ENCODE measurements around the gene FZR1.
A peak's percentile ranks its signal among the peaks of the same experiment; 100 is the strongest.
"Not testable (repeated sequence)": the region's sequence is repeated elsewhere in the genome, so short reads cannot be mapped to it uniquely, and the experiment has no call there.

The FZR1 gene

DNA sequence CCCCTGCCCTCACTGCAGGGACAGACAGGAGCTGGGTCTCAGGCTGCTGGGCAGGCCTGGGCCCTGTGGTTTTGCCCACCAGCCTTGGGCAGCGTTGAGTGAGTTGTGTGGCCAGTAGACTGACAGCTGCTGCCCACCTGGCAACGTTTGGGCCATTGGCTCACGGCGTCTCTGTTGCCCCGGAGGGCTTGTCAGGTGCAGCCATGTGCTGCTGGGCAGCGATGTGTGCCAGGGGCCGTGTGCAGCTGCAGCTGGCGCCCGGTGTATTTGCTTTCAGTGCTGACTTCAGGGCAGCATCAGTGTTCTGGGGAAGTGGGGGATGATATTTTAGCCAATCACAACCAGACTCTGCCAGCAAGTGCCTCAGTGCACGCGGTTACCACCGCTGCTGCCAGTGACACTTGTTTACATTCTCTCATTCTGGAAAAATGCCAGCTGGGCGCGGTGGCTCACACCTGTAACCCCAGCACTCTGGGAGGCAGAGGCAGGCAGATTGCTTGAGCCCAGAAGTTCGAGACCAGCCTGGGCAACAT, 10.6 kb downstream of the FZR1 start:
- DNase-seq = peak; percentile 45

DNA sequence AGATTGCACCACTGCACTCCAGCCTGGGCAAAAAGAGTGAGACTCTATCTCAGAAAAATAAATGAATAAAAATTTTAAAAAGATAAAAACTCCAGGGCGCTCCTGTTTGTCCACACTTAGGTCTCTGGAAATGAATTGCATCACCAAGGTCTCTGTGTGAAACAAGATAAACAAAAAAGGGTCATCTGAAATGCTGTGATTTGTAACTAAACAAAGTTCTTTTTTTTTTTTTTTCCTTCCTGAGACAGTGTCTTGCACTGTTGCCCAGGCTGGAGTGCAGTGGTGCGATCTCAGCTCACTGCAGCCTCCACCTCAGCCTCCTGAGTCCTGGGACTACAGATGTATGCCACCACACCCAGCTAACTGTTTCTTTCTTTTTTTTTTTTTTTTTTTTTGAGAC, 11.5 kb downstream of the FZR1 start:
- no peak for DNase-seq

DNA sequence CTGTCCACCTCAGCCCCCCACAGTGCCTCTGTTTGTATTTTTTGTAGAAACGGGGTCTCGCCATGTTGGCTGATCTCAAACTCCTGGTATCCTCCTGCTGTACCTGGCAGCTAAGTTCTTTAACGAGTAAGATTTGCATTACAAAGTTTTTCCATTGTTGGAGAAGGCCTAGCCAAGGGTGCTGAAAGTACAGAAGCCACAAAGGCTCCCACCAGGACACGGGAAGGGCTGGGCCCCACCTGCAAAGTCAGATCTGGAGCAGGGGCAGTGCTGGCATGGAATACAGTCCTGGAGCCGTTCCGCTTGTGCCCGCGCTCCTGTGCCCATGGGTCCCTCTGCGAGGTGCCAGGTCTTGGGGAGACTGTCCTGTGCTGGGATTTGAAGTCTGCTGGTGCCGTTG, 12.1 kb downstream of the FZR1 start:
- DNase-seq = no peak

DNA sequence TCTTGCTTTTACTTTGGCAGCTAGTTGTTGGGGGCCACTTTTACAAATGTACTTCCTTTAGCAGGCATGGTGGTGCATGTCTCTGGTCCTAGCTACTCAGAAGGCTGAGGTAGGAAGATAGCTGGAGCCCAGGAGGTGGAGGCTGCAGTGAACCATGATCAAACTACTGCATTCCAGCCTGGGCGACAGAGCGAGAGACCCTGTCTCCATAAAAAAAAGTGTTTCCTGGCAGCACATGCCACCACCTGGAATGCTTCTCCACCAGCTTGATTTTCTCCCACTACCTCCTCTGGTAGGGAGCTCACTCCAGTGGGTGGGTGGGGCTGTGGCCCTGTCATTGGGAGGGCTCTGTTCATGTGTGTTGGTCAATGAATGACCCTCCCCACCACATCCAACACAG, 12.5 kb downstream of the FZR1 start:
- no peak for DNase-seq

DNA sequence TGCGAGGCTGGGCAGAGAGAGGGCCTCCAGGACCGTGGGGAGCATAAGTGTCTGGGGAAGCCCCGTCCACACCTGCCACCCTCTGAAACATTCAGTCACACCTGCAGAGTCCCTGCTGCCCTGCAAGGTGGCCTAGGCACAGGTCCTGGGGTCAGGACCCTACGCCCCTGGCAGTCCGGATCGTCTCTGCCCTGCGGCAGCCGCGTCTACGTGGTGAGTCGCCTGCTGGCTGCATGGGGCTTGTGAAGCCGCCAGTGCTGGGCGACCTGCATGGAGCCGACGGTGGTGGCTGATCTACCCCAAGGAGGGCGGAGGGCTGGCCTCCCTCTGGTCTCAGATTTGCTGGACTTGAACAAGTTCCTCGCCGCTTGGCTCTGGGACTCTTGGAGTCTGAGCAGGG, 13.0 kb downstream of the FZR1 start:
- no peak for DNase-seq

DNA sequence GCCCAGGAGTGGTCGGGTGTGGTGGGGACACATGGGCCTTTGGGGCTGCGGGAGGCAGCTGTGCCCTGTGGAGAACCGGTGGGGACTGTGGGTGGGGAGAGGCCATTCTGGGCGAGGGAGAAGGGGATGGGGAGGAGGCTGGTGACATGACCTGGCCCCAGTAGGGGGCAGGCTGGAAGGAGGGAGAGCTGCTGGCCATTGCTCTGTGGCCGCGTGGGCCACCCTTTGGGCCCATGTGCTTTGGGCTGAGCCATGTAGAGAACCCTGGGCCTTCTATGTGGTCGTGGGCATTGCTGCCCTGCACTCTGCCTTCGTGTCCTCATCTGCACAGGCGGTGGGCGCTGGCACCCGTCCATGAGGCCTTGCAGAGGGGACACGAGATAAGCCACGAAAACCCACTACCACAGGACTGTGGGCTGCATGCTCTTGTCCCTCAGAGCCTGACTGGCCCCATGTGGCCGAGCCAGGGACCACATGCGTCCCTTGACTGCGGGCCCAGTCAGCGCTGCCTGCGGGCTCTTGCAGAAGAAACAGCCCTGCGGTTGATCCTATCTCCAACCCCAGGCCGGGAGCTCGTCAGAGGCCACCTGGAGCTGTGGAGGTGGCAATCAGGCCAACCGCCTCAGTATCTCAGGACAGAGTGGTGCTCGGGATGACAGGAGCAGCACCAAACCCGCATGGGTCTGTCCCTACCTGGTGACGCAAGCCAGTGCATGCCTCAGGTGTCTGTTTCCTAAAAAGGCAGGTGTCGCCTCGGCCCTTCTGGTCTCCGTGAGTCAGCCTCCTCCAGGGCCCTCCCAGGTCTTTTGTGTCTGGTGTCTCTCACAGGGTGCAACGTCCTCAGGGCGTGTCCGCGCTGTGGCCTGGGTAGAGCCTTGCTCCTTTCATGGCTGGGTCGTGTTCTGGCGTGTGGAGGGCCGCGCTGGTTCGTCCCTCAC, 14.3 kb downstream of the FZR1 start:
- DNase-seq = no peak

DNA sequence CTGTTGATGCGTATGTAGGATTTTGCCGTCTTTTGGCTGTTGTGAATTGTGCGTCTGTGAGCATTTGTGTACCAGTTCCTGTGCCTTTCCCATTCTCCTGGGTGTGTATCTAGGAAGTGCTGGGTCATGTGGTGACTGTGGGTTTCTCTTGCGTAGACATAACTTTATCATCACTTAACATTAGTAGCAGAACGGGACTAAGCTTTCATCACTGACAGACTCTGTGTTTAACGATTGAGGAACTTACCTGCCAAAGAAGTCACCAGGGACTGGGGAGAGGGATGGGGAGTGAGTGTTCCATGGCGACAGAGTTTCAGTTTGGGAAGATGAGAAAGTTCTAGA, 15.0 kb downstream of the FZR1 start:
- DNase-seq = no peak

DNA sequence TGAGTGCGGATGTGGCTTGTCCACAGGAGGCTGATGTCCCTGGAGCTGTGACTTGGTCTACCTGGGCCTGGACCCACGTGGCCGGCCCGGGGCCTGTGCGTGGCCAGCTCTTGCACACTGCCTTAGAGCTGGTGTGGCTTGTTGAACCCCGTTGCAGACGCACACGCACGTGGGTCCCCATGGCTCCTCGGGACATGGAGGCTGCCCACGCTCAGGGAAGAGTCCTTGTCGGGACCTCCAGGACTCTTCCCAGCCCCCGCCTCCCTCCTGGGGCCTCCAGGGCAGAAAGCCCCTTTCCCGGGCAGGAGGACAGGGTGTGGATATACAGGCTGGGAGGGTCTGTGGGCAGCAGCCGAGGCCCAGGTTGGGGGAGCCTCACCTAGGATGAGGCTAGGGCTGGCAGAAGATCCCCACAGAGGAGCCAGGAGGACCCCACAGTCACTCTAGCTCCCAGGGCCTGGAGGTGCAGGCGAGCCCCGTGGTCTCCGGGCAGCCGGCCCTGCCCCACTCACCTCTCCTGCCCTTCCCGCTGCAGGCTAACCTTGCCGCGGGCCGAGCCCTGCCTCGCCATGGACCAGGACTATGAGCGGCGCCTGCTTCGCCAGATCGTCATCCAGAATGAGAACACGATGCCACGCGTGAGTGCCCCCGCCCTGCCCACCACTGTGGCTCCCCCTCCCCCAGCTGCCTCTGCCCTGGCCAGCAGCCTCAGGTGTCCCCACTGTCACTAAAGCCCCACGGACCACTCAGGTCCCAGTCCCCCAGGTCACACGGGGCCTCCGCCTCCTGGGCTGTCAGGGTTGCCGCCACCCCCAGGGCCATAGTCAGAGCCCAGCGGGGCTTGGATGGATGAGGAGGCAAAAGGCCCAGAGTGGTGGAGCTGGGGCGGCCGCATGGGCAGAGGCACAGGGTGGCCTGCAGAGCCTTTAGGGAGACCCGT, 16.6 kb downstream of the FZR1 start:
- no peak for DNase-seq

DNA sequence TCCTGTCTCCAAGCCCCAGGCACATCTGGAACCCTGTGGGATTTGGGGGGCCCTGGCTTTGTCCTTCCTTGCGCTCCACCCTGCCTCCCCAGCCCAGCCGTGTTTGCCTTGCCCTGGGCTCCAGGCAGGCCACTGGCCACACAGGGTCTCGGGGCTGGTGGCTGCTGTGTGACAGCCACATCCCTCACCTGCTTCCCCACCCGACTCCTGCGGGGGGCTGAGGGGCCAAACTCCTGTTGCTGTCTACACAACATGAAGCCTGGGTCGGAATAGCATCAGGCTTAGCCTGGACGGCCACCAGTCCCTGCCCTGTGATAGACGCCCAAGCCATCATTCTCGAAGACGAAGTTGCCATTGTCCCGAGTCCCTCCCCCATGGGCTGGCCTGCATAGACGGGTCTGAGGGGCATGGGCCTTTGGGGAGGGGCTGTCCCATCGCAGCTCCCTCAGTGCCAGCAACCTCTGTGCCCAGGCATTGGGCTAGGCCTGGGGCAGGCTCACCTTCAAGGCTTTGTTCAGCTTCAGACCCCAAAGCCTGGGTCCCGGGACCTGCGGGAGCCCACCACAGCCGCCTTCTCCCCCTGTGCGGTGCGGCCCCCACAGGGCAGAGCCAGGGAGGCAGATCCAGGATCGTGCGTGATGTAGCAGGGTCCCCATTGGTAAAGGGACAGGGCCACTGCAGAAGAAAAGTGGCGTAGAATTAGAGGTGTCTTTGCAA, 17.4 kb downstream of the FZR1 start:
- no peak for DNase-seq

DNA sequence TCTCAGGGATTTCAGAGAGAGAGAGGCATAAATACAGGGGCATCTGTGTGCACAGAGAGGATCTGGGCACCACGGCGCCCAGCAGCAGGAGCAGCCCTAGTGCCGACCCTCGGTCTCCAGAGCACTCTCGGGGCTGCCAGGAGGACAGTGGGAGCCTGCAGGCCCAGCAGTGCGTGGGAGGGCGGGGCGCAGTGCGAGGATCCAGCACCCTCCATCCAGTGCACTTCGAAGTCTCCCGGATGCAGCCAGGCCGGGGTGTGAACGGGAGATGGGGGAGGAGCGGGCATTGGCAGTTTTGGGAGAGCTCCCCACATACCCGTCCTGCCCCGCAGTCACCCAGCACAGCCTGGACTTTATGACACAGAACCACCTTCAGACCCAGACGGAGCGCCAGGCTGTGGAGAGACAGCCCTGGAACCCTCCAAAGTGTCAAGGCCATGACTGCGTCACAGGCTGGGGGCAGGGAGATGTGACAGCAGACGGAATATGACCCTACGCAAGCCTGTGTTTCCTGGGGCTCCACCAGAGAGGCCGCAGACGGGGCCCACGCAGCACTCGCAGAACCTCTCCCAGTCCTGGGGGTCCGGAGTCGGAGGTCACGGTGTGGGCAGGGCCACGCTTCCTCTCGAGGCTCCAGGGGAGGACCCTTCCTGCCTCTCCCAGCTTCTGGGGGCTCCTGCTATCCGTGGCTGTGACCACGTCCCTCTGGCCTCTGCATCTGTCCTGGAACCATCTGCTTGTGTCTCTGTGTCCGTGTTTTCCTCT, 18.1 kb downstream of the FZR1 start:
- DNase-seq = no peak

DNA sequence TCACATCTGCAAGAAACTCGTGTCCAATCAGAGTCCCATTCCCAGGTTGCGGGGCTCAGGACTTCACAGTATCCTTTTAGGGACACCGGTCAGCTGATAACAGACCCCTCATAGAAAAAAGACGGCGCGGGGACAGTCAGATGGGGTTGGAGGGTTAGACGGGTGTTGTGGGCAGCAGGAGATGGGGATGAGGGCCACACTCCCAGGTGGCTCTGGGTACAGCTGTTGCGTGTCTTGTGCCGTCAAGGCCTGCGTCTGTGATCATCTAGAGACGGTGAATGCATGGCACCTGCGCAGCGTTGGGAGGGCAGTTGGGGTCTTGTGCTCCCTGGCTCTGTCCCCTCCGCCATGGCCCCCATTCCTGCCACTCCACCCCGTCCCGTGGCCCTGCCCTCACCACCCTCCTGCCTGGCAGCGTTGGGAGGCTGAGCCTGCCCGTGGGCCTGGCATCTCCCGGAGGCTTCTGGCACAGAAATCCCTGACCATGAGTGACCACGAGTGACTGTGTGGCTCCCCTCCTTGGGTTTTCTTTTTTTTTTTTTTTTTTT, 18.9 kb downstream of the FZR1 start:
- no peak for DNase-seq

DNA sequence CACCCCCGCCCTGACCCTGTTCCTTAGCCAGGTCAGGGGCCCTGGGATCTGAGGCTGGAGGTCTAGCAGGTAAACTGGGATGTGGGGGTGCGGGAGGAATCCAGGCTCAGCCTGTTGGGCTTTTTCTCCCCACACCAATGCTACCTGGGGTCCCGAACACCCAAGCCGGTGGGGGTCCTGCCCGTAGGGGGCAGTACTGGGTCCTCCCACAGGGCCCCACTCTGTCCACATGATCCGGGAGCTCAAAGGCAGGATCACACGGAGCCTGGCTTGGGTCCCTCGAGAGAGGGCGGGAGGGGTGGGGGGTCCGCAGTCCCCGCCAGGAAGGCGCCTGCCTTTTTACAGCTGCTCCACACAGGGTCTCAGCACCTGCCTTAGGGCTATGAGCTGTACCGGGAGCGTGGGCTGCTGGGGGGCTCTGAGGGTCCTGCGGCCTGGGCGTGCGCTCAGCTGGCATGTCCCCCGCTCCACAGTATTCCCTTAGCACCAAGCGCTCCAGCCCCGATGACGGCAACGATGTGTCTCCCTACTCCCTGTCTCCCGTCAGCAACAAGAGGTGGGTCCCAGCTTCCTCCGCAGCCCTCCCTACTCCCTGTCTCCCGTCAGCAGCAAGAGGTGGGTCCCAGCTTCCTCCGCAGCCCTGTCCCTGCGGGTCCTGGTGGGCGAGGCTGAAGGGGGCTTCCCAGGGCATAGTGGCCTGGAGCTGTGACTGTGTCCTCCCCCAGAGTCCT, 20.6 kb downstream of the FZR1 start:
- DNase-seq = no peak

DNA sequence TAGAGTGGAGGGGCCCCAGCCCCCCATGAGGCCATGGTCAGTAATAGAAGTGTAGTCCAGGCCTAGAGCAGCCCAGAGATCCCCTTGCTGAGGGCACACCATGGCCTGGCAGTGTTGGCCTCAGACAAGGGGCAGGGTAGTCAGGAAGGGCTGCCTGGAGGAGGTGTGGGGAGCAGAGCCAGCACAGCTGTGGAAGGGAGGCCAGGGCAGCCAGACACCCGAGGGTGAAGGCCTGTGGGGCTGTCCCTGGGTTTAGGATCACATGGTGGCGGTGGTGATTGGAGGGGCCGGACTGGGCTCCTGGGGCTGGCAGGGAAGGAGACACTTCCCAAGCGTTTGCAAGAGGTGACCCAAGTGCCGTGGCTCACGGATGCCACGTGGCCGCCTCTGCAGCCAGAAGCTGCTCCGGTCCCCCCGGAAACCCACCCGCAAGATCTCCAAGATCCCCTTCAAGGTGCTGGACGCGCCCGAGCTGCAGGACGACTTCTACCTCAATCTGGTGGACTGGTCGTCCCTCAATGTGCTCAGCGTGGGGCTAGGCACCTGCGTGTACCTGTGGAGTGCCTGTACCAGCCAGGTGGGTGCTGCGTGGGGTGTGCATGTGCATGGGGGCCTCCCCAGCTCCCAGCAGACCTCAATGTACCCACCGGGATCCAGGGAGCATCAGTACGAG, 21.3 kb downstream of the FZR1 start:
- DNase-seq = no peak

DNA sequence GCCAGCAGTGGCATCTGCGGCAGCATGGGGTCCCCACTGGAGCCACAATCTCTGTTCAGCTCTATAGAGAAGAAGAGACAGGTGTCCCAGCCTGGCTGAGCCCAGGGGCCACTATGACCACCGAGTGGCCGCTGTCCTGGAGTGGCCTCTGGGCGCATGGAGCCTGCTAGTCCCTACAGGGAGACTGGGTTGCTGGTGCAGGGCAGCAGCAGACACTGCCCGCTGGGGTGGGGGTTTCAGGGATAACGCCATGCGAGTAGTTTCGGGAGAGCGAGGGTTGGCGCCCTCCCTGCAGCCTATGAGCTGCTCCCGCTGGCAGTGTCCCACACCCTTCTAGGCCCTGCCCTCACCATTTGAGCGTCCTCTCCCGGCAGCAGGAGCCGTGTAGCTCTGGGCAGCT, 22.0 kb downstream of the FZR1 start:
- DNase-seq = no peak

DNA sequence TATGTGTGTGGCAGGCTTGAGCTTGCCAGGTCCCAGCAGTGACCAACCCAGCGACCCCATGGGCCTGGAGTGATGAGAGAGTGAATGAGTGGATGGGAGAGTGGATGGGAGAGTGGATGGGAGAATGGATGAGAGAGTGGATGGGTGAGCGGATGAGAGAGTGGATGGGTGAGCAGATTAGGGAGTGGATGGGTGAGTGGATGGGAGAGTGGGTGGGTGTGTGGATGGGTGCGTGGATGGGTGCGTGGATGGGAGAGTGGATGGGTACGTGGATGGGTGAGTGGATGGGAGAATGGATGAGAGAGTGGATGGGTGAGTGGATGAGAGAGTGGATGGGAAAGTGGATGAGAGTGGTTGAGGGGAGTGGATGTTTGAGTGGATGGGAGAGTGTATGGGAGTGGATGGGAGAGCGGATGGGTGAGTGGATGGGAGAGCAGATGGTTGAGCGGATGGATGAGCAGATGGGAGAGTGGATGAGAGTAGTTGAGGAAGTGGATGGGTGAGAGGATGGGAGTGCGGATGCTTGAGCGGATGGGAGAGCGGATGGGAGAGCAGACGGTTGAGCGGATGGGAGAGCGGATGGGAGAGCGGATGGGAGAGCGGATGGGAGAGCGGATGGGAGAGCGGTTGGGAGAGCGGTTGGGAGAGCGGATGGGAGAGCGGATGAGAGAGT, 22.6 kb downstream of the FZR1 start:
- DNase-seq = no peak

DNA sequence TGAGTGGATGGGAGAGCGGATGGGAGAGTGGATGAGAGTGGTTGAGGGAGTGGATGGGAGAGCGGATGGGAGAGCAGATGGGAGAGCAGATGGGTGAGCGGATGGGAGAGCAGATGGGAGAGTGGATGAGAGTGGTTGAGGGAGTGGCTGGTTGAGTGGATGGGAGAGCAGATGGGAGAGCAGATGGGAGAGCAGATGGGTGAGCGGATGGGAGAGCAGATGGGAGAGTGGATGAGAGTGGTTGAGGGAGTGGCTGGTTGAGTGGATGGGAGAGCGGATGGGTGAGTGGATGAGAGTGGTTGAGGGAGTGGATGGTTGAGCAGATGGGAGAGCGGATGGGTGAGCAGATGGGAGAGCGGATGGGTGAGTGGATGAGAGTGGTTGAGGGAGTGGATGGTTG, 23.2 kb downstream of the FZR1 start:
- DNase-seq = not testable (repeated sequence)

DNA sequence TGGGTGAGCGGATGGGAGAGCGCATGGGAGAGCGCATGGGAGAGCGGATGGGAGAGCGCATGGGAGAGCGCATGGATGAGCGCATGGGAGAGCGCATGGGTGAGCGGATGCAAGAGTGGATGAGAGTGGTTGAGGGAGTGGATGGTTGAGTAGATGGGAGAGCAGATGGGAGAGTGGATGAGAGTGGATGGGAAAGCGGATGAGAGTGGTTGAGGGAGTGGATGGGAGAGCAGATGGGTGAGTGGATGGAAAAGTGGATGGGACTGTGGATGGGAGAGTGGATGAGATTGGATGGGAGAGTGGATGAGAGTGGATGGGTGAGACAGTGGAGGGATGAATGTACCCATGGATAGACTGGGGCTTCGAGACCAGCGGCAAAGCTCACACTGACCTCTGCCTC, 24.3 kb downstream of the FZR1 start:
- DNase-seq = no peak

DNA sequence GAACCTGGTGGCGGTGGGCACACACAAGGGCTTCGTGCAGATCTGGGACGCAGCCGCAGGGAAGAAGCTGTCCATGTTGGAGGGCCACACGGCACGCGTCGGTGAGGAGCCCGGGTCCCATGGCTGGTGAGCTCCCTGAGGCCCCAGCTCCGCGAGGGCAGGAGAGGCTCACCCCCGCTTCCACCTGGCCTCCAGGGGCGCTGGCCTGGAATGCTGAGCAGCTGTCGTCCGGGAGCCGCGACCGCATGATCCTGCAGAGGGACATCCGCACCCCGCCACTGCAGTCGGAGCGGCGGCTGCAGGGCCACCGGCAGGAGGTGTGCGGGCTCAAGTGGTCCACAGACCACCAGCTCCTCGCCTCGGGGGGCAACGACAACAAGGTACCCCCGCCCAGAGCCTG, 25.6 kb downstream of the FZR1 start:
- no peak for DNase-seq

DNA sequence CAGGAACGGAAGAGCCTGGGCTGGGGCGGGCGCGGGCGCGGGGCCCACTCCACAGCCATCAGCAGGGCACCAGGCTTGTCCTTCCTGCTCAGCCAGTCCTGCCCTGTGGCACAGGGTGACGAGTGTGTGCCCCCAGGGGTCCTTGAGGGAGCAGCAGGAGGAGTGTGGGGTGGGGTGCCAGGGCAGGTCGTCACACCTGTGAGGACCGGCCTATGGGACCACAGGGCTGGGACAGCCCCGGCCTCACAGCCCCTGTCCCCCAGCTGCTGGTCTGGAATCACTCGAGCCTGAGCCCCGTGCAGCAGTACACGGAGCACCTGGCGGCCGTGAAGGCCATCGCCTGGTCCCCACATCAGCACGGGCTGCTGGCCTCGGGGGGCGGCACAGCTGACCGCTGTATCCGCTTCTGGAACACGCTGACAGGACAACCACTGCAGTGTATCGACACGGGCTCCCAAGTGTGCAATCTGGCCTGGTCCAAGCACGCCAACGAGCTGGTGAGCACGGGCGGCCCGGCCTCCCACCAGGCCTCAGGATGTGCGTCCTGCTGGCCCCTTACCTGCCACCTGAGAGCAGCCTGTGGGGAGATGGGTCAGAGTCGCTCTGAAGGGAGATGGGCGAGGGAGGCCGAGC, 26.2 kb downstream of the FZR1 start:
- no peak for DNase-seq

DNA sequence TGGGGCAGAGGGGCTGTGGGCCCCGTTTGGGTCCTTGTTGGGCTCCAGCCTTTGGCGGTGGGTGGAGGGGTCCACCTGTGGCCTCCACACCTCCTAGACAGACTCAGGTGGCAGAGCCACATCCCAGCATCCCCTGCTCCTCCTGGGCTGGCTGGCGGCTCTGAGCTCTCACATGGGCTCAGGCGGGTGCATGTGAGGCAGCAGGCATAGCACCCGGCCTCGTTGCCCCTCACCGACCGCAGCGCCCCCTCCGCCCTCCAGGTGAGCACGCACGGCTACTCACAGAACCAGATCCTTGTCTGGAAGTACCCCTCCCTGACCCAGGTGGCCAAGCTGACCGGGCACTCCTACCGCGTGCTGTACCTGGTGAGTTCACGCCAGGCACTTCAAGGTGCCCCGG, 26.9 kb downstream of the FZR1 start:
- DNase-seq = no peak

All from stimulated activated CD8-positive, alpha-beta memory T cell treated with anti-CD3 and anti-CD28 coated beads, Interleukin-4, amount 100 ng/mL, for 48 hours (primary cell).